GM23338 (cell line): ENCODE data around the gene DPY19L2. TPM values are rescaled to one million over a fixed set of nuclear protein-coding genes. Genes with fewer than 3 reads are reported as not detected.
"Not testable (repeated sequence)": the region's sequence is repeated elsewhere in the genome, so short reads cannot be mapped to it uniquely, and the experiment has no call there.

ENCODE experiments used
- ATAC-seq: fragments of 200-7000 bp; cut with Tn5 transposase; 3 replicates; pipeline ENCODE4 v1.9.1; 2020
- DNase-seq: peaks from one replicate; pipeline ENCODE4 v3.0.0-alpha.2; 2015; ENCODE audit warnings: low spot score
- H2AFZ ChIP-seq: fragments of 200-600 bp; sonication (generic); 2 replicates; pipeline ENCODE4 v1.8.0; 2016; ENCODE audit warnings: antibody characterized with exemption, mild to moderate bottlenecking, moderate library complexity
- H3F3A ChIP-seq: fragments of 200-600 bp; sonication (generic); replicated peaks from 2 replicates; pipeline ENCODE4 v1.8.0; 2017; ENCODE audit warnings: antibody characterized with exemption, mixed run types, low read depth
- H3K27ac ChIP-seq: fragments of 200-600 bp; sonication (generic); 2 replicates; pipeline ENCODE4 v1.6.1; 2016; ENCODE audit warnings: low read depth
- H3K27me3 ChIP-seq: fragments of 200-600 bp; sonication (generic); 2 replicates; pipeline ENCODE4 v1.8.0; 2016; ENCODE audit warnings: mild to moderate bottlenecking, mixed run types, moderate library complexity; ENCODE audit not compliant: insufficient read depth
- H3K36me3 ChIP-seq: fragments of 200-600 bp; sonication (generic); 2 replicates; pipeline ENCODE4 v1.8.0; 2016; ENCODE audit warnings: mild to moderate bottlenecking; ENCODE audit not compliant: insufficient read depth
- H3K4me1 ChIP-seq: fragments of 200-600 bp; sonication (generic); 2 replicates; pipeline ENCODE4 v1.8.0; 2016; ENCODE audit warnings: mild to moderate bottlenecking, moderate library complexity; ENCODE audit not compliant: insufficient read depth
- H3K4me2 ChIP-seq: fragments of 200-600 bp; sonication (generic); 2 replicates; pipeline ENCODE4 v1.7.1; 2017; ENCODE audit warnings: mixed run types
- H3K4me3 ChIP-seq: fragments of 200-600 bp; sonication (generic); 2 replicates; pipeline ENCODE4 v1.6.1; 2016; ENCODE audit warnings: mixed run types
- H3K79me2 ChIP-seq: fragments of 200-600 bp; sonication (generic); replicated peaks from 2 replicates; pipeline ENCODE4 v1.8.0; 2017; ENCODE audit warnings: mild to moderate bottlenecking; ENCODE audit not compliant: insufficient read depth
- H3K9me2 ChIP-seq: fragments of 200-600 bp; sonication (generic); 2 replicates; pipeline ENCODE4 v1.8.0; 2017; ENCODE audit not compliant: insufficient read depth
- H4K20me1 ChIP-seq: fragments of 200-600 bp; sonication (generic); replicated peaks from 2 replicates; pipeline ENCODE4 v1.8.0; 2017; ENCODE audit warnings: mild to moderate bottlenecking; ENCODE audit not compliant: insufficient read depth
- H3K27ac Mint-ChIP-seq: 2 replicates; pipeline ENCODE4 v1.8.0; 2020; ENCODE audit warnings: inconsistent platforms, mild to moderate bottlenecking, moderate library complexity, mixed read lengths
- H3K27me3 Mint-ChIP-seq: 3 replicates; pipeline ENCODE4 v1.8.0; 2022; ENCODE audit warnings: low read depth, mild to moderate bottlenecking, moderate library complexity, mixed read lengths, inconsistent platforms; ENCODE audit not compliant: insufficient read depth, poor library complexity
- H3K36me3 Mint-ChIP-seq: 3 replicates; pipeline ENCODE4 v1.8.0; 2021; ENCODE audit warnings: low read depth, mild to moderate bottlenecking, inconsistent platforms, moderate library complexity, mixed read lengths
- H3K4me1 Mint-ChIP-seq: 3 replicates; pipeline ENCODE4 v1.8.0; 2020; ENCODE audit warnings: mild to moderate bottlenecking, inconsistent platforms, mixed read lengths
- H3K4me3 Mint-ChIP-seq: 3 replicates; pipeline ENCODE4 v1.8.0; 2021; ENCODE audit warnings: moderate library complexity, mild to moderate bottlenecking, inconsistent platforms, mixed read lengths
- H3K9me3 Mint-ChIP-seq: 3 replicates; pipeline ENCODE4 v1.8.0; 2020; ENCODE audit warnings: moderate library complexity, mild to moderate bottlenecking, inconsistent platforms, mixed read lengths
- polyA plus RNA-seq: library from polyadenylated mRNA; unstranded; fragments of >200 nt; fragmentation: Nextera tagmentation; extraction: Ambion mirVana; gene quantifications from 2 replicates; pipeline ENCODE4 v1.2.1, GENCODE V29; 2016
- total RNA-seq: library from RNA; depleted of rRNA; stranded (reverse); fragments of >200 nt; shearing (Covaris generic); gene quantifications from 2 replicates; pipeline ENCODE4 v1.2.3, GENCODE V29; 2014

Gene DPY19L2
- total and polyA plus RNA-seq, 2 experiments from 2014 or later, result 4.3 to 8.0 TPM

GRCh38 chr12:63714409-63714808, 46.1 kb upstream of the DPY19L2 start:
- H3K79me2 ChIP-seq, H3K27ac ChIP-seq: not testable (repeated sequence)

DNA sequence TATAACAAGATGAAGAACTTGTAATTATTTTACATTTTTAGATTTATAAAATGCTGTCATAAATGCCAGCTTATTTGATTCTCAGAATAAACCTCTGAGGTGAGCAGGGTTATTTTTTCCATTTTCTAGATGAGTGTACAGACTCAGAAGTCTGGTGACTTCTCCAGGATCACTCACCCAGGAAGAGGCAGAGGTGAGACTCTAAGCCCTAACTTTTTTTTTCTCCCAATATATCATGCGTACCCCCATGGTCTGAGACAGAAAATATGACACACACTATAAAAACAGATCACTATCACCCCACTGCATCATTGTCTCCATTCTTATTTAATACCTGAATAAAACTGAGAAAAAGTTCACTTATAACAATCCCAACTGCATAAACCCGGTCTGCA, 45.4 kb upstream of the DPY19L2 start:
- H3K4me1 ChIP-seq, H3K9me2 ChIP-seq, H3K27ac Mint-ChIP-seq, H3K4me3 ChIP-seq, H3K79me2 ChIP-seq, H3K9me3 Mint-ChIP-seq, H3K27me3 ChIP-seq, H3K36me3 ChIP-seq, H2AFZ ChIP-seq, DNase-seq, ATAC-seq, H3K4me3 Mint-ChIP-seq, H3K27me3 Mint-ChIP-seq, H3K27ac ChIP-seq, H3K4me2 ChIP-seq, H3K36me3 Mint-ChIP-seq, H3K4me1 Mint-ChIP-seq, H4K20me1 ChIP-seq, H3F3A ChIP-seq: not testable (repeated sequence)

More at GRCh38 chr12:63714409-63714808, 46.1 kb upstream of the DPY19L2 start:
- DNase-seq, H3K4me2 ChIP-seq, H3K9me2 ChIP-seq, H3K9me3 Mint-ChIP-seq, H2AFZ ChIP-seq, H3K4me1 ChIP-seq, H3K36me3 Mint-ChIP-seq, H3K4me3 Mint-ChIP-seq, H3K27me3 Mint-ChIP-seq, H4K20me1 ChIP-seq, H3K36me3 ChIP-seq, H3K27ac Mint-ChIP-seq, H3K27me3 ChIP-seq, H3K4me1 Mint-ChIP-seq, ATAC-seq, H3F3A ChIP-seq, H3K4me3 ChIP-seq: not testable (repeated sequence)

GRCh38 chr12:63712979-63713680, 44.8 kb upstream of the DPY19L2 start:
- not testable (repeated sequence) for DNase-seq, H3K4me1 Mint-ChIP-seq

DNA sequence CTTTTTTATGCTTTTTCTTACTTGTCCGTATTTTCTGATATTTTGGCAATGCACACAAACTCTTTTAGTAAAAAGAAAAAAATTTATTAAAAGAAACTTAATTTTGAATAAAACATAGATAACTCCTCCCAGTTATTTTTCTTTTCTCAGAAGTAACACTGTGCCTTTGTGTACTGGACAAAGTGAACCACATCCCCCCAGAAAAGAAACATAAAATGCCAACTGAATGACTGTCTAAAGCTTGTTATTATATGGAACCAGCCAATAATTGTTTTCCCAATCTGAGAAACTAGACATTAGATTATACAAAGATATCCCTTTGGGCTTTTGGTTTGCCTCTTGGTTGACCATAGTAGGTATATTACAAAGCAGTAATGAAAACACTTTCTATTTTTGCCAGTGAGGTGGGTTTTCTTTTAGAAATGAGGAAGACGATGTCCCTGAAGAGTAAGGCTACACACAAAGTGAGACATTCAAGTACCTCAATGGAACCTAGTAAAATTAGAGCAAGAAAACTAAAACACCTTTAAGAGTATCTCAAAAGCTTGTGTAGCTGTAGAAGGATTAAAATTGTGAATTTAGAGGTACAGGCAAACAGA, 44.2 kb upstream of the DPY19L2 start:
- not testable (repeated sequence) for H3K4me1 ChIP-seq, ATAC-seq, H3K9me2 ChIP-seq, H3F3A ChIP-seq, H4K20me1 ChIP-seq, H3K27me3 Mint-ChIP-seq, H3K4me3 ChIP-seq, H3K27me3 ChIP-seq, H2AFZ ChIP-seq, H3K36me3 ChIP-seq, H3K4me3 Mint-ChIP-seq, DNase-seq, H3K36me3 Mint-ChIP-seq, H3K79me2 ChIP-seq, H3K4me2 ChIP-seq, H3K27ac ChIP-seq, H3K27ac Mint-ChIP-seq, H3K4me1 Mint-ChIP-seq, H3K9me3 Mint-ChIP-seq

More at GRCh38 chr12:63712979-63713680, 44.8 kb upstream of the DPY19L2 start:
- H3K9me2 ChIP-seq, H3K36me3 Mint-ChIP-seq, H3K4me1 ChIP-seq, H3K4me2 ChIP-seq, H3K4me3 Mint-ChIP-seq, H3K36me3 ChIP-seq, H3F3A ChIP-seq, H3K79me2 ChIP-seq, H3K27ac Mint-ChIP-seq, H4K20me1 ChIP-seq, H3K27ac ChIP-seq, ATAC-seq, H2AFZ ChIP-seq, H3K9me3 Mint-ChIP-seq, H3K27me3 Mint-ChIP-seq, H3K27me3 ChIP-seq, H3K4me3 ChIP-seq: not testable (repeated sequence)

GRCh38 chr12:63711339-63711738, 43.0 kb upstream of the DPY19L2 start:
- H3K4me3 ChIP-seq, ATAC-seq, H3F3A ChIP-seq, H3K4me1 ChIP-seq, H3K4me2 ChIP-seq, H3K4me1 Mint-ChIP-seq, H3K4me3 Mint-ChIP-seq, H2AFZ ChIP-seq, H3K9me2 ChIP-seq, H3K36me3 Mint-ChIP-seq, H3K27ac ChIP-seq, H3K79me2 ChIP-seq, H3K27me3 Mint-ChIP-seq, H3K27ac Mint-ChIP-seq, H3K27me3 ChIP-seq, H4K20me1 ChIP-seq, H3K9me3 Mint-ChIP-seq, DNase-seq, H3K36me3 ChIP-seq: not testable (repeated sequence)
